Activated effector memory CD4-positive, alpha-beta T cell treated with anti-CD3 and anti-CD28 coated beads, Interleukin-2, amount 50 U/mL, for 16 hours (primary cell): Measurements from ENCODE around the gene PTPRA.
"Not testable (repeated sequence)": the region's sequence is repeated elsewhere in the genome, so short reads cannot be mapped to it uniquely, and the experiment has no call there.

ENCODE experiments used
- DNase-seq: peaks from one replicate; pipeline ENCODE4 v3.0.0-alpha.2; 2020

PTPRA gene

GRCh38 chr20:2873010-2873746, at the start of gene PTPRA:
Gene PTPRA (plus strand): TSS chr20:2873481. CDS start chr20:2964278, 90,797 bp downstream.
- DNase-seq, result peak; percentile 97

- no peak for DNase-seq
Observed at GRCh38 chr20:2825761-2826160, 47.5 kb upstream of the PTPRA start.

GRCh38 chr20:2826655-2827054, 46.6 kb upstream of the PTPRA start:
- no peak for DNase-seq

GRCh38 chr20:2829376-2829775, 43.9 kb upstream of the PTPRA start:
- peak; percentile 27 for DNase-seq

GRCh38 chr20:2831206-2831605, 42.1 kb upstream of the PTPRA start:
- not testable (repeated sequence) for DNase-seq

GRCh38 chr20:2833761-2834160, 39.5 kb upstream of the PTPRA start:
- DNase-seq, result no peak

- DNase-seq, result peak; percentile 2
Observed at GRCh38 chr20:2834401-2835110, 38.7 kb upstream of the PTPRA start.

- peak; percentile 39 for DNase-seq
Observed at GRCh38 chr20:2835331-2835796, 37.9 kb upstream of the PTPRA start.

GRCh38 chr20:2836035-2836434, 37.2 kb upstream of the PTPRA start:
- DNase-seq, result no peak

- DNase-seq, result peak; percentile 30
Observed at GRCh38 chr20:2837221-2837960, 35.9 kb upstream of the PTPRA start.

- peak; percentile 54 for DNase-seq
Observed at GRCh38 chr20:2838170-2838797, 35.0 kb upstream of the PTPRA start.

GRCh38 chr20:2838847-2839671, 34.2 kb upstream of the PTPRA start:
- DNase-seq, result peak; percentile 45

- no peak for DNase-seq
Observed at GRCh38 chr20:2839732-2840137, 33.5 kb upstream of the PTPRA start.

GRCh38 chr20:2840138-2840966, 32.9 kb upstream of the PTPRA start, which contains the start of the genes PCED1A and VPS16:
Gene PCED1A (minus strand): TSS chr20:2840655. CDS start chr20:2839912, 743 bp downstream.
Gene VPS16 (plus strand): TSS chr20:2840745. CDS start chr20:2840775, 30 bp downstream.
- DNase-seq, result peak; percentile 97

- DNase-seq, result peak; percentile 79
Observed at GRCh38 chr20:2840967-2841531, 32.2 kb upstream of the PTPRA start.

GRCh38 chr20:2845607-2846006, 27.7 kb upstream of the PTPRA start:
- DNase-seq, result no peak

- DNase-seq, result no peak
Observed at GRCh38 chr20:2846698-2847097, 26.6 kb upstream of the PTPRA start.

GRCh38 chr20:2847802-2848201, 25.5 kb upstream of the PTPRA start:
- no peak for DNase-seq

- DNase-seq, result peak; percentile 9
Observed at GRCh38 chr20:2849529-2849928, 23.8 kb upstream of the PTPRA start.

- DNase-seq, result peak; percentile 48
Observed at GRCh38 chr20:2851086-2851485, 22.2 kb upstream of the PTPRA start.

- peak; percentile 37 for DNase-seq
Observed at GRCh38 chr20:2858591-2858990, 14.7 kb upstream of the PTPRA start.
